Right atrium auricular region (tissue), 2 donors: Measurements from ENCODE around the gene TPPP2. TPM values are rescaled to one million over a fixed set of nuclear protein-coding genes. Genes with fewer than 3 reads are reported as not detected.
"Not testable (repeated sequence)": the region's sequence is repeated elsewhere in the genome, so short reads cannot be mapped to it uniquely, and the experiment has no call there.

Experiments
- DNase-seq: peaks from one replicate; pipeline ENCODE4 v3.0.0-alpha.2; 2019; ENCODE audit warnings: low spot score
- H3K27ac ChIP-seq, 2 donors: fragments of 200-600 bp; sonication (generic); 1 replicate in 1 of 2; 2 replicates in 1 of 2; pipeline ENCODE4 v1.5.1; 2016 to 2019
- H3K27me3 ChIP-seq, 2 donors: fragments of 200-600 bp; sonication (generic); one replicate each; pipeline versions ENCODE4 v1.5.1 to v1.6.0; 2017 to 2019
- H3K36me3 ChIP-seq: fragments of 200-600 bp; sonication (generic); one replicate; pipeline ENCODE4 v1.5.1; 2016
- H3K4me1 ChIP-seq, 2 donors: fragments of 200-600 bp; sonication (generic); one replicate each; pipeline versions ENCODE4 v1.5.1 to v1.6.0; 2017 to 2019
- H3K4me3 ChIP-seq, 2 donors: fragments of 200-600 bp; sonication (generic); 1 replicate in 1 of 2; 2 replicates in 1 of 2; pipeline ENCODE4 v1.5.1; 2017 to 2019; ENCODE audit warnings: mild to moderate bottlenecking in 1 of 2, moderate library complexity in 1 of 2
- H3K9me3 ChIP-seq, 2 donors: fragments of 200-600 bp; sonication (generic); one replicate each; pipeline ENCODE4 v1.5.1; 2019
- total RNA-seq, 2 donors: library from RNA; depleted of rRNA; stranded (reverse); fragments of >200 nt; gene quantifications; one replicate each; pipeline ENCODE4 v1.1.0, GENCODE V29; 2016
- TF ChIP-seq, protein P1 (sequence below), 2 donors: fragments of 200-600 bp; sonication (generic); IDR thresholded peaks; one replicate each; pipeline ENCODE4 v1.5.1; 2019; ENCODE audit warnings: antibody characterized with exemption in 2 of 2

Gene TPPP2
- total RNA-seq: under 1 TPM in 1 of 2 donors, not detected in 1; 0.86 TPM

DNA sequence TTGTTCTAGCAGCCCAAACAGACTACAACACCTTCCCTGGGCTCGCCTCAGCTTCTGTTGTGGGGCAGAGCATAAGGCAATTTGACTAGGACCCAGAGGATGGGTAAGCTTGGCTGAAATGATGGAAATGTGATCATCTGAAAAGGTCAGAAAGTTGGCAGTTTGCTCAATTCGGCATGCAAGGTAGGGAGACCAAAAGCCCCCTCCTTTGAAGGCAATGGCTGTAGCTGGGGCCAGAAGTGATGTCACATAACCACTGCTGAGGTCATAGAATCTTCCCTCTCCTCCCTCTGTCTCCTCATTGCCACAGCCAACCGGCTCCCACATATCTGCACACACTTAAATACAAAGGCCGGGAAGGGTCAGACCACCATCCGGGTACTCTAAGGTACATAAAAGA lies at the start of gene TPPP2:
Gene TPPP2, plus strand, starts transcription at position 301 of the 400 bp plus-strand sequence. CDS start 365 bp downstream, outside the sequence.
- H3K4me3 ChIP-seq: no peak within 1 kb of the TSS
- no peak within 1 kb of the TSS for H3K27ac ChIP-seq
- no peaks in the 10 kb centered on the region for H3K27me3 ChIP-seq
- no peaks in the 10 kb centered on the region for H3K36me3 ChIP-seq
- no peaks in the 10 kb centered on the region for H3K9me3 ChIP-seq
- TF ChIP-seq, protein P1, sequence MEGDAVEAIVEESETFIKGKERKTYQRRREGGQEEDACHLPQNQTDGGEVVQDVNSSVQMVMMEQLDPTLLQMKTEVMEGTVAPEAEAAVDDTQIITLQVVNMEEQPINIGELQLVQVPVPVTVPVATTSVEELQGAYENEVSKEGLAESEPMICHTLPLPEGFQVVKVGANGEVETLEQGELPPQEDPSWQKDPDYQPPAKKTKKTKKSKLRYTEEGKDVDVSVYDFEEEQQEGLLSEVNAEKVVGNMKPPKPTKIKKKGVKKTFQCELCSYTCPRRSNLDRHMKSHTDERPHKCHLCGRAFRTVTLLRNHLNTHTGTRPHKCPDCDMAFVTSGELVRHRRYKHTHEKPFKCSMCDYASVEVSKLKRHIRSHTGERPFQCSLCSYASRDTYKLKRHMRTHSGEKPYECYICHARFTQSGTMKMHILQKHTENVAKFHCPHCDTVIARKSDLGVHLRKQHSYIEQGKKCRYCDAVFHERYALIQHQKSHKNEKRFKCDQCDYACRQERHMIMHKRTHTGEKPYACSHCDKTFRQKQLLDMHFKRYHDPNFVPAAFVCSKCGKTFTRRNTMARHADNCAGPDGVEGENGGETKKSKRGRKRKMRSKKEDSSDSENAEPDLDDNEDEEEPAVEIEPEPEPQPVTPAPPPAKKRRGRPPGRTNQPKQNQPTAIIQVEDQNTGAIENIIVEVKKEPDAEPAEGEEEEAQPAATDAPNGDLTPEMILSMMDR (IDR thresholded peaks at IDR 0.05): no peak
- peaks cover 0 to 17% of the 10 kb centered on the region in 2 donors for H3K4me1 ChIP-seq
- no peak for DNase-seq

DNA sequence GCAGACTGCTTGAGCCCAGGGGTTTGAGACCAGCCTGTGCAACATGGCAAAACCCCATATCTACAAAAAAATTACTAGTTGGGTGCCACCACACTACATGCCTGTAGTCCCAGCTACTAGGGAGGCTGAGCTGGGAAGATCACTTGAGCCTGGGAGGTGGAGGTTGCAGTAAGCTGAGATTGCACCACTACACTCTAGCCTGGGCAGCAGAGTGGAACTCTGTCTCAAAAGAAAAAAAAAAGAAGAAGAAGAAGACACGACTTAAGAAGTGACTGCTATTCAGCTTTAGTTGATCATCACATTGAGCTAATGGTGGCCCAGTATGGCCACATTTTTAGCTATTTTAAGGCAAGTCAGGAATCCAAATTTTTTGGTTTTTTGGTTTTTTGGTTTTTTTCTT lies 49.1 kb upstream of the TPPP2 start:
- TF ChIP-seq, protein P1 (IDR thresholded peaks at IDR 0.05): no peak
- Histone ChIP-seq H3K36me3 (no peaks in the 10 kb centered on the region), H3K27ac (no peak overlapping the region), H3K4me3 (no peak overlapping the region), H3K4me1 (no peaks in the 10 kb centered on the region), H3K27me3 (no peaks in the 10 kb centered on the region), H3K9me3 (no peaks in the 10 kb centered on the region)
- no peak for DNase-seq

DNA sequence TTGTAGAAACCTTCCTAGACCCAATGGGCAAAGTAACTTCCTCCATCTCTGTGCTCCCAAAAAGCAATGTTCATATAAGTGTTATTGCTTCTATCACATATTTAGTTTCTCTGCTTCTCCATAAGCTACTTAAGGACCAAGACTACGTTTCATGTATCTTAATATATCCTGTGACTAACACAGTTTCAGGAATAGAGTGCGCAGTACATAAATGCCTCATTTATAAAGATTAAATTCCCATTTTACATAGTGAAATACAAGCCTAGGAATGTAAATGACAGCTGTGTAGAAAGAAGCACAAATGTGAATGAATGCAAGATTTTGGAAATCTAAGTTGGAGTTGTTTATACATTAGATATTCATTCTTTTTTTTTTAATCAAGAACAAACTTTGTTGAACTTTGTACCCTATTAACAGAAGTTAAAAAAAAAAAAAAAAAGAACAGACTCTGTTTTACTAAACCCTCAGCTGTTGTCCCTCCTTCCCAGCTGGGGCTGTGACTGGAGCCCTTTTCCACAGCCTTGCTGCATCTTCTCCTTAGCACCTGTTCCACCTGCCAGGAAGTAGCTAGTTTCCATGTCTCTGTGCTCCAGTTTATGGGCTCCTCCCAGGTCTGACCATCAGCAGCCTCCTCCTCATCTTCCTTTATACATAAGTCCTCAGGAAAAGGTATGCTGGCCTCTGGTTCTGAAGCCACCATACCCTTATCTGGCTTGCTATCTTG lies 47.2 kb upstream of the TPPP2 start:
- no peaks in the 10 kb centered on the region for H3K9me3 ChIP-seq
- TF ChIP-seq, protein P1 (IDR thresholded peaks at IDR 0.05): no peak
- H3K27me3 ChIP-seq: no peaks in the 10 kb centered on the region
- H3K36me3 ChIP-seq: no peaks in the 10 kb centered on the region
- no peaks in the 10 kb centered on the region for H3K4me1 ChIP-seq
- no peak overlapping the region for H3K4me3 ChIP-seq
- H3K27ac ChIP-seq: no peak overlapping the region
- DNase-seq: no peak

DNA sequence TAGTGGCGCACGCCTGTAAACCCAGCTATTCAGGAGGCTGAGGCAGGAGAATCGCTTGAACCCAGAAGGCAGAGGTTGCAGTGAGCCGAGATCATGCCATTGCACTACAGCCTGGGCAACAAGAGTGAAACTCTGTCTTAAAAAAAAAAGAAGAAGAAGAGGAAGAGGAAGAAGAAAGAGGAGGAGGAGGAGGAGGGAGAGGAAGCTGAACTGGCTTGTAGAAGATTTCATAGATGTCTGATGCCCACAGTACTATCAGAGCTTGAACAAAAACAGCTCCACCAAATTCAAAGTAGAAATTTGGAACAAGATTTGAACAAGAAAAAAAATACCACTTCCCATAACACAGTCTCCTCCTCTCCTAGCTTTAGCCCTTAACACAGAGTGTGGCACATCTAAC lies 44.4 kb upstream of the TPPP2 start:
- H3K36me3 ChIP-seq, H3K27ac ChIP-seq, H3K9me3 ChIP-seq, H3K4me3 ChIP-seq, H3K27me3 ChIP-seq, DNase-seq: not testable (repeated sequence)
- peaks cover 0 to 10% of the 10 kb centered on the region in 2 donors for H3K4me1 ChIP-seq

DNA sequence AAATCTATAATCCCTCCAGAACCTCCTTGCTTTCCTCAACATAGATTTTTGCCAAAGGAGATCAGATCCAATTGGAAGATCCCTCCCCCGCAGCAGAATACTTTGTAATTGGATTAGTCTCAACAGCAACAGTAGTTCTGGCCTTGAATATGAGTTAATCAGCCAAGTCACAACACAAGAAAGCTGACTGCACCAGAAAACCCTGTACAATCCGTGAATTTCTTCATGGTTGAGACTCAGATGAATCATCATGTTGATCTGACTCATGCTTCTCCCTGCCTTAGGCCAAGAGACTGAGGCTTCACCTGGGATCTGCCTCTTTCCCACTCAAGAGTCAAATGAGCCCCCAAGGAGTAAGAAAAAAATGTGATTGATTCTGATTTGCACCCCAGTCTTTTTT lies 43.2 kb upstream of the TPPP2 start:
- H3K27ac ChIP-seq: peak overlapping the region in 1 of 2 donors; percentile 36
- TF ChIP-seq, protein P1 (IDR thresholded peaks at IDR 0.05): no peak
- DNase-seq: peak; percentile 64
- H3K4me3 ChIP-seq: no peak overlapping the region
- no peaks in the 10 kb centered on the region for H3K27me3 ChIP-seq
- H3K4me1 ChIP-seq: peaks cover 0 to 22% of the 10 kb centered on the region in 2 donors
- no peaks in the 10 kb centered on the region for H3K9me3 ChIP-seq
- peaks cover 1% of the 10 kb centered on the region for H3K36me3 ChIP-seq

DNA sequence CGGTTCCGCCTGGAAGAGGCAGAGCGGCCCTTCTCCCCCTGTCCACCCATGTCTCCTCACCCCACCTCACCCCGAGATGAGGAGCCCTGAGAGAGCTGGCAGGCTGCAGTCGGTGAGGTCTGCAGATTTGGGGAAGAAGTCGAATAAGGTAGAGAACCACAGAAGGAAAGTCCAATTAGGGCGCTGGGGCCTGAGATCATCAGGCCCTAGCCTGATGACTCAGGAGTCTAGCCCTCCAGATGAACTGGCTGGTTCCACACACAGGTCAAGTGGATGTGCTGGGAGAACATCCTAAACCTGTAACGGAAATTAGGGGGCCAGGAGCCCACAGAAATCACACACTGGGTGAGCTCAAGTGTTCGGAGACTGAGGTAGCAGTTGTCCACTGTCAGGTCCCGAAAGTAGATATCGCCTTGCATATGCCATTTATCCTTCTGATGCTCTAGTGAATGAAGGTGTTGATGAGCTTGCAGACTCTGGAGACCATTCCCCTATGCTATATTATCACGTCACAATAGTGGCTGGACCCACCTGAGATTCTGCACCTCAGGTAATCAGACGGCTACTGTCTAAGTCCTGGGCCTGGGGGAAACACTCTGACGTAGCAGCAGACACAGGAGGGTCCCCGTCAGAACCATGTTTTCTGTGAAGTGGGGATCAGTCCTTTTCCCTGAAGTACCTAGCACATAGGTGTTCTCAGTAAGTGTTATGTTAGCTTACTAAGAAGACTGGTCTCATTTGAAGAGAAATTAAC lies 41.1 kb upstream of the TPPP2 start:
- Histone ChIP-seq H3K4me3 (peak overlapping the region; percentile 74 to 98), H3K4me1 (peaks cover 0 to 25% of the 10 kb centered on the region in 2 donors), H3K27me3 (no peaks in the 10 kb centered on the region), H3K36me3 (peaks cover 22% of the 10 kb centered on the region), H3K27ac (peak overlapping the region; percentile 79 to 87), H3K9me3 (no peaks in the 10 kb centered on the region)
- TF ChIP-seq, protein P1 (IDR thresholded peaks at IDR 0.05): no peak
- no peak for DNase-seq
